Fibroblast of lung (primary cell): Measurements from ENCODE around the gene FGFR3.

ENCODE experiments used
- EZH2 ChIP-seq: IDR thresholded peaks from 2 replicates; pipeline ENCODE4 v1.5.1; 2012; ENCODE audit warnings: low read length, control low read depth, mild to moderate bottlenecking; ENCODE audit errors: missing control alignments
- TF ChIP-seq, protein P1 (sequence below), 2 donors: IDR thresholded peaks in 1 of 2; conservative IDR thresholded peaks in 1 of 2; 1 replicate in 1 of 2; 2 replicates in 1 of 2; pipeline ENCODE4 v1.5.1; 2011 to 2012; ENCODE audit warnings: low read length in 2 of 2, control low read depth in 1 of 2, inconsistent platforms in 1 of 2, low read depth in 1 of 2, mild to moderate bottlenecking in 1 of 2

DNA sequence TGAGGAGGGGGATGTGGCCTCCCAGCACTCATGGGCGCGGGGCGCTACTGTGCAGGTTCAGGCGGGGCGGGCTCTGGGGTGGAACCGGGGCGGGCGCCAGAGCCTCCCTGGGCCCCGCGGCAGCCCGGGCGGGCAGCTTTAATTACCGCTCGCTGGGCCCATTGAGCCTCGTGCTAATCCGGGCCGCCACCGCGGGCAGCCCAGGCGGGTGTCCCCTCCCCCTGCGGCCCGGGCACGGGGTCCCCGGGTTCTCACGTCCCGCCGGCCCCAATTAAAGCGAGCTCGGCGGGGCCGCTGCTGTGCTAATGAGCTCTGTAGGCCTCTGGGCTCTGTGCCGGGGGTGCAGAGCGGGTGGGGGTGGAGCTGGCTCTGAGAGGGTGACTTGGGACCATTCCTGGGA is 22.8 kb upstream of the FGFR3 start:
- TF ChIP-seq, protein P1, sequence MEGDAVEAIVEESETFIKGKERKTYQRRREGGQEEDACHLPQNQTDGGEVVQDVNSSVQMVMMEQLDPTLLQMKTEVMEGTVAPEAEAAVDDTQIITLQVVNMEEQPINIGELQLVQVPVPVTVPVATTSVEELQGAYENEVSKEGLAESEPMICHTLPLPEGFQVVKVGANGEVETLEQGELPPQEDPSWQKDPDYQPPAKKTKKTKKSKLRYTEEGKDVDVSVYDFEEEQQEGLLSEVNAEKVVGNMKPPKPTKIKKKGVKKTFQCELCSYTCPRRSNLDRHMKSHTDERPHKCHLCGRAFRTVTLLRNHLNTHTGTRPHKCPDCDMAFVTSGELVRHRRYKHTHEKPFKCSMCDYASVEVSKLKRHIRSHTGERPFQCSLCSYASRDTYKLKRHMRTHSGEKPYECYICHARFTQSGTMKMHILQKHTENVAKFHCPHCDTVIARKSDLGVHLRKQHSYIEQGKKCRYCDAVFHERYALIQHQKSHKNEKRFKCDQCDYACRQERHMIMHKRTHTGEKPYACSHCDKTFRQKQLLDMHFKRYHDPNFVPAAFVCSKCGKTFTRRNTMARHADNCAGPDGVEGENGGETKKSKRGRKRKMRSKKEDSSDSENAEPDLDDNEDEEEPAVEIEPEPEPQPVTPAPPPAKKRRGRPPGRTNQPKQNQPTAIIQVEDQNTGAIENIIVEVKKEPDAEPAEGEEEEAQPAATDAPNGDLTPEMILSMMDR (conservative IDR thresholded peaks at IDR 0.05 in 1 of 2, IDR thresholded peaks at IDR 0.05 in 1 of 2; ENCODE audit: low read depth in 1 of 2, low read length in 2 of 2) = no peak
- TF ChIP-seq EZH2 = no peak
